Heart left ventricle (tissue), 13 donors: ENCODE results near the gene PROZ.

ENCODE experiments used
- CTCF ChIP-seq, 12 donors: fragments of 200-600 bp; sonication (generic) in 4 of 12; IDR thresholded peaks; one replicate each; pipeline versions ENCODE4 v1.5.0 to v1.8.0; 2018 to 2022; ENCODE audit warnings: antibody characterized with exemption in 12 of 12, mild to moderate bottlenecking in 5 of 12
- POLR2A ChIP-seq, 2 donors: fragments of 450-650 bp; IDR thresholded peaks; one replicate each; pipeline ENCODE4 v1.6.1; 2017; ENCODE audit warnings: antibody characterized with exemption in 2 of 2, mild to moderate bottlenecking in 2 of 2, moderate library complexity in 2 of 2
- donor health status: ischemic (EF 13 %, LVEDD 7.1; RV severe dilation, severe dysfunction).
- donor health status: DM: no; HTN: yes; CAD: no.
- donor health status: DM: no; HTN: no; CAD: no.
- donor health status: ischemic (EF 25% LVEDD 6.9; RV normal size, moderate dysfunction).
- donor health status: ischemic (EF 25% LVEDD 5.7; RV mildly dilated, moderate dysfunction).
- donor health status: ischemic (EF 35%, LVEDD 5.7; RV mildly dilated, moderate dysfunction).
- donor health status: nonischemic (EF 11% LVEDD 7.7; RV severe dilation, severe dysfunction).
- donor health status: DM: yes; HTN: yes; CAD: no.
- donor health status: PGD.
- donor health status: ischemic (EF 29% LVEDD 5.4; RV normal size, mild dysfunction).
- donor health status: nonischemic (EF 23%, LVEDD 6.1; RV moderate dilation, normal function).

GRCh38 chr13:113211774-113212173 lies 53.3 kb downstream of the PROZ start:
- TF ChIP-seq POLR2A (IDR thresholded peaks at IDR 0.05) (no peak), CTCF (IDR thresholded peaks at IDR 0.05) (no peak)
